K562 (cell line): Measurements from ENCODE around the gene MATK. TPM values are rescaled to one million over a fixed set of nuclear protein-coding genes. Genes with fewer than 3 reads are reported as not detected.

Experiments
- ATF1 ChIP-seq, 2 experiments: fragments of 450-650 bp in 1 of 2; IDR thresholded peaks; 2 replicates each; pipeline ENCODE4 v1.6.1; 2016; ENCODE audit warnings: missing compliant biosample characterization in 1 of 2, missing genetic modification characterization in 1 of 2
- BCL6 ChIP-seq: fragments of 250-450 bp; sonication (Bioruptor Pico); IDR thresholded peaks from 2 replicates; pipeline ENCODE4 v1.4.0; 2020
- E2F3 ChIP-seq: fragments of 250-450 bp; sonication (Bioruptor Pico); IDR thresholded peaks from 2 replicates; pipeline ENCODE4 v1.4.0; 2020; ENCODE audit warnings: mild to moderate bottlenecking
- EZH2 ChIP-seq: IDR thresholded peaks from 2 replicates; pipeline ENCODE4 v1.6.1; 2012; ENCODE audit warnings: low read depth, mild to moderate bottlenecking, inconsistent platforms, low read length, borderline replicate concordance
- FOXK2 ChIP-seq, 2 experiments: fragments of 450-650 bp; IDR thresholded peaks in 1 of 2; conservative IDR thresholded peaks in 1 of 2; 2 replicates each; pipeline ENCODE4 v1.6.1; 2016; ENCODE audit warnings: low read depth in 2 of 2, mild to moderate bottlenecking in 1 of 2
- KDM1A ChIP-seq, 2 experiments: fragments of 450-650 bp; IDR thresholded peaks; 2 replicates each; pipeline ENCODE4 v1.6.1; 2016; ENCODE audit warnings: mild to moderate bottlenecking in 2 of 2
- MAFF ChIP-seq: IDR thresholded peaks from 2 replicates; pipeline ENCODE4 v1.6.1; 2012; ENCODE audit warnings: low read length, improper control_type of control experiment
- MTA1 ChIP-seq: fragments of 450-650 bp; IDR thresholded peaks from 2 replicates; pipeline ENCODE4 v1.6.1; 2017; ENCODE audit warnings: borderline replicate concordance
- RBM17 ChIP-seq: fragments of 200-400 bp; formaldehyde crosslinking; IDR thresholded peaks from 2 replicates; pipeline ENCODE4 v1.6.1; 2017; ENCODE audit warnings: low read depth, mild to moderate bottlenecking, low read length, borderline replicate concordance
- SREBF2 ChIP-seq: sonication (generic); formaldehyde crosslinking; IDR thresholded peaks from 2 replicates; pipeline ENCODE4 v1.4.0; 2020; ENCODE audit warnings: mild to moderate bottlenecking, missing genetic modification reagents
- ZBTB7A ChIP-seq: IDR thresholded peaks from 2 replicates; pipeline ENCODE4 v1.6.1; 2011; ENCODE audit warnings: low read depth, mild to moderate bottlenecking, low read length, moderate library complexity, borderline replicate concordance; ENCODE audit not compliant: control insufficient read depth
- ZNF224 ChIP-seq: sonication (generic); formaldehyde crosslinking; IDR thresholded peaks from 2 replicates; pipeline ENCODE4 v1.8.0; 2022; ENCODE audit warnings: mild to moderate bottlenecking, missing genetic modification reagents
- ZNF584 ChIP-seq: fragments of 200-800 bp; sonication (Bioruptor generic); IDR thresholded peaks from 2 replicates; pipeline ENCODE4 v1.6.1; 2016; ENCODE audit warnings: low read depth, mild to moderate bottlenecking, missing genetic modification characterization, missing compliant biosample characterization
- polyA plus RNA-seq, 8 experiments: library from polyadenylated mRNA; depleted of rRNA in 4 of 8; stranded (reverse) in 5 of 8; unstranded in 3 of 8; fragments of >200 nt; fragmentation: Nextera tagmentation in 2 of 8; fragmentation: Illumina TruSeq in 1 of 8; extraction: Ambion mirVana in 2 of 8; extraction: Trizol in 1 of 8; gene quantifications; 2 replicates each; pipeline versions ENCODE4 v1.2.1 to v1.2.3, GENCODE V29; 2011 to 2014; ENCODE audit warnings: inconsistent platforms in 1 of 8, missing spikeins in 1 of 8
- total RNA-seq, 7 experiments: library from RNA; depleted of rRNA in 6 of 7; stranded (reverse); fragments of >200 nt in 6 of 7; fragmentation: Illumina TruSeq in 2 of 7; extraction: Trizol in 2 of 7; gene quantifications; 2 replicates each; pipeline versions ENCODE4 v1.2.1 to v1.2.3, GENCODE V29; 2011 to 2021; ENCODE audit warnings: low replicate concordance in 1 of 7
- TF ChIP-seq, protein P1 (sequence below): fragments of 250-450 bp; sonication (Bioruptor Pico); IDR thresholded peaks from 2 replicates; pipeline ENCODE4 v1.5.0; 2021; ENCODE audit warnings: mild to moderate bottlenecking, borderline replicate concordance
- TF ChIP-seq, protein P2 (sequence below): fragments of 250-450 bp; sonication (Bioruptor Pico); IDR thresholded peaks from 2 replicates; pipeline ENCODE4 v1.4.0; 2020; ENCODE audit warnings: borderline replicate concordance
- TF ChIP-seq, protein P3 (sequence below): IDR thresholded peaks from 2 replicates; pipeline ENCODE4 v1.6.1; 2016; ENCODE audit warnings: missing genetic modification characterization, missing compliant biosample characterization
- TF ChIP-seq, protein P4 (sequence below): fragments of 450-650 bp; IDR thresholded peaks from 2 replicates; pipeline ENCODE4 v1.6.1; 2016; ENCODE audit warnings: antibody characterized with exemption
- TF ChIP-seq, protein P5 (sequence below): fragments of 450-650 bp; IDR thresholded peaks from 2 replicates; pipeline ENCODE4 v1.6.1; 2018; ENCODE audit not compliant: partially characterized antibody

MATK gene
- total and polyA plus RNA-seq, 9 of the 15 experiments (the other 6 are each of a cell fraction or from before 2014, with no cell fraction given) = 0.08 to 41.5 (median 21.4) TPM

DNA sequence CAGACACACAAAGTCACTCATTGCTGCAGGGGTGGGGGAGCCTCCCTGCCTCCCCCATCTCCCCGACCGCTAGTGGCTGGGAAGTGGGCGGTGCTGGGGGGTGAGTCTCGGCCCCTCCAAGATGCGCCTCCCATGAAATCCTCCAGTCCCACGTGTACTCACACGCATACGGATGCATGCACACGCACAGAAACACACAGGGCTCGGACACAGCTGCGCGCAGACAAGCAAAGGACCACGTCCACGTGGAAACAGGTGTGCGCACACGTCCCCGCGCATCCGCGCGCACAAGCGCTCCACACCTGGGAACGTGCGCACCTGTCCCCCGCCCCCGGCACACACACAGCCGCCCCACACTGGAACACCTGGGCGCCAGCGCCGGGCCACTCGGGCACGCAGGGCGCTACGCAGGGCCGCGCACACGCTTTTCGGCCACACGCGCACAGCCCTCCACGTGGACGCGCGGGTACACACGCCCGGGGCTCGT lies 687 bp downstream of the MATK start (continued):
- TF ChIP-seq, protein P1, sequence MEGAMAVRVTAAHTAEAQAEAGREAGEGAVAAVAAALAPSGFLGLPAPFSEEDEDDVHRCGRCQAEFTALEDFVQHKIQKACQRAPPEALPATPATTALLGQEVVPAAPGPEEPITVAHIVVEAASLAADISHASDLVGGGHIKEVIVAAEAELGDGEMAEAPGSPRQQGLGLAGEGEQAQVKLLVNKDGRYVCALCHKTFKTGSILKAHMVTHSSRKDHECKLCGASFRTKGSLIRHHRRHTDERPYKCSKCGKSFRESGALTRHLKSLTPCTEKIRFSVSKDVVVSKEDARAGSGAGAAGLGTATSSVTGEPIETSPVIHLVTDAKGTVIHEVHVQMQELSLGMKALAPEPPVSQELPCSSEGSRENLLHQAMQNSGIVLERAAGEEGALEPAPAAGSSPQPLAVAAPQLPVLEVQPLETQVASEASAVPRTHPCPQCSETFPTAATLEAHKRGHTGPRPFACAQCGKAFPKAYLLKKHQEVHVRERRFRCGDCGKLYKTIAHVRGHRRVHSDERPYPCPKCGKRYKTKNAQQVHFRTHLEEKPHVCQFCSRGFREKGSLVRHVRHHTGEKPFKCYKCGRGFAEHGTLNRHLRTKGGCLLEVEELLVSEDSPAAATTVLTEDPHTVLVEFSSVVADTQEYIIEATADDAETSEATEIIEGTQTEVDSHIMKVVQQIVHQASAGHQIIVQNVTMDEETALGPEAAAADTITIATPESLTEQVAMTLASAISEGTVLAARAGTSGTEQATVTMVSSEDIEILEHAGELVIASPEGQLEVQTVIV (CRISPR knock-in tag) = no peak
- TF ChIP-seq BCL6 (CRISPR knock-in tag) = no peak
- no peak for TF ChIP-seq FOXK2 (conservative IDR thresholded peaks at IDR 0.05 in 1 of 2, IDR thresholded peaks at IDR 0.05 in 1 of 2; ENCODE audit: low read depth in 2 of 2)
- TF ChIP-seq, protein P2, sequence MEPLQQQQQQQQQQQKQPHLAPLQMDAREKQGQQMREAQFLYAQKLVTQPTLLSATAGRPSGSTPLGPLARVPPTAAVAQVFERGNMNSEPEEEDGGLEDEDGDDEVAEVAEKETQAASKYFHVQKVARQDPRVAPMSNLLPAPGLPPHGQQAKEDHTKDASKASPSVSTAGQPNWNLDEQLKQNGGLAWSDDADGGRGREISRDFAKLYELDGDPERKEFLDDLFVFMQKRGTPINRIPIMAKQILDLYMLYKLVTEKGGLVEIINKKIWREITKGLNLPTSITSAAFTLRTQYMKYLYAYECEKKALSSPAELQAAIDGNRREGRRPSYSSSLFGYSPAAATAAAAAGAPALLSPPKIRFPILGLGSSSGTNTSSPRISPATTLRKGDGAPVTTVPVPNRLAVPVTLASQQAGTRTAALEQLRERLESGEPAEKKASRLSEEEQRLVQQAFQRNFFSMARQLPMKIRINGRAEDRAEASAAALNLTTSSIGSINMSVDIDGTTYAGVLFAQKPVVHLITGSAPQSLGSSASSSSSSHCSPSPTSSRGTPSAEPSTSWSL = no peak
- TF ChIP-seq, protein P3, sequence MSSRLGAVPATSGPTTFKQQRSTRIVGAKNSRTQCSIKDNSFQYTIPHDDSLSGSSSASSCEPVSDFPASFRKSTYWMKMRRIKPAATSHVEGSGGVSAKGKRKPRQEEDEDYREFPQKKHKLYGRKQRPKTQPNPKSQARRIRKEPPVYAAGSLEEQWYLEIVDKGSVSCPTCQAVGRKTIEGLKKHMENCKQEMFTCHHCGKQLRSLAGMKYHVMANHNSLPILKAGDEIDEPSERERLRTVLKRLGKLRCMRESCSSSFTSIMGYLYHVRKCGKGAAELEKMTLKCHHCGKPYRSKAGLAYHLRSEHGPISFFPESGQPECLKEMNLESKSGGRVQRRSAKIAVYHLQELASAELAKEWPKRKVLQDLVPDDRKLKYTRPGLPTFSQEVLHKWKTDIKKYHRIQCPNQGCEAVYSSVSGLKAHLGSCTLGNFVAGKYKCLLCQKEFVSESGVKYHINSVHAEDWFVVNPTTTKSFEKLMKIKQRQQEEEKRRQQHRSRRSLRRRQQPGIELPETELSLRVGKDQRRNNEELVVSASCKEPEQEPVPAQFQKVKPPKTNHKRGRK (tag) = no peak
- TF ChIP-seq RBM17 = no peak
- no peak for TF ChIP-seq ATF1 (CRISPR knock-in tag; IDR thresholded peaks at IDR 0.05)
- peak; percentile 18; the same call in 1 of the 2 replicates for TF ChIP-seq ATF1 (tag; IDR thresholded peaks at IDR 0.05)
- no peak for TF ChIP-seq ZBTB7A
- TF ChIP-seq E2F3 (CRISPR knock-in tag) = no peak
- TF ChIP-seq ZNF224 = no peak
- TF ChIP-seq, protein P4, sequence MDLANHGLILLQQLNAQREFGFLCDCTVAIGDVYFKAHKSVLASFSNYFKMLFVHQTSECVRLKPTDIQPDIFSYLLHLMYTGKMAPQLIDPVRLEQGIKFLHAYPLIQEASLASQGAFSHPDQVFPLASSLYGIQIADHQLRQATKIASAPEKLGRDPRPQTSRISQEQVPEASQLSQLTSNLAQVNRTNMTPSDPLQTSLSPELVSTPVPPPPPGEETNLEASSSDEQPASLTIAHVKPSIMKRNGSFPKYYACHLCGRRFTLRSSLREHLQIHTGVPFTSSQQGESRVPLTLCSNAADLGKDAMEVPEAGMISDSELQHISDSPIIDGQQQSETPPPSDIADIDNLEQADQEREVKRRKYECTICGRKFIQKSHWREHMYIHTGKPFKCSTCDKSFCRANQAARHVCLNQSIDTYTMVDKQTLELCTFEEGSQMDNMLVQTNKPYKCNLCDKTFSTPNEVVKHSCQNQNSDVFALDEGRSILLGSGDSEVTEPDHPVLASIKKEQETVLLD = no peak
- no peak for TF ChIP-seq ZNF584
- no peak for TF ChIP-seq SREBF2 (CRISPR knock-in tag)
- TF ChIP-seq KDM1A (IDR thresholded peaks at IDR 0.05) = peak in 1 of 2 experiments; percentile 98; a peak in 2 of 4 replicates
- no peak for TF ChIP-seq MTA1
- TF ChIP-seq MAFF = no peak
- TF ChIP-seq EZH2 = no peak
- TF ChIP-seq, protein P5, sequence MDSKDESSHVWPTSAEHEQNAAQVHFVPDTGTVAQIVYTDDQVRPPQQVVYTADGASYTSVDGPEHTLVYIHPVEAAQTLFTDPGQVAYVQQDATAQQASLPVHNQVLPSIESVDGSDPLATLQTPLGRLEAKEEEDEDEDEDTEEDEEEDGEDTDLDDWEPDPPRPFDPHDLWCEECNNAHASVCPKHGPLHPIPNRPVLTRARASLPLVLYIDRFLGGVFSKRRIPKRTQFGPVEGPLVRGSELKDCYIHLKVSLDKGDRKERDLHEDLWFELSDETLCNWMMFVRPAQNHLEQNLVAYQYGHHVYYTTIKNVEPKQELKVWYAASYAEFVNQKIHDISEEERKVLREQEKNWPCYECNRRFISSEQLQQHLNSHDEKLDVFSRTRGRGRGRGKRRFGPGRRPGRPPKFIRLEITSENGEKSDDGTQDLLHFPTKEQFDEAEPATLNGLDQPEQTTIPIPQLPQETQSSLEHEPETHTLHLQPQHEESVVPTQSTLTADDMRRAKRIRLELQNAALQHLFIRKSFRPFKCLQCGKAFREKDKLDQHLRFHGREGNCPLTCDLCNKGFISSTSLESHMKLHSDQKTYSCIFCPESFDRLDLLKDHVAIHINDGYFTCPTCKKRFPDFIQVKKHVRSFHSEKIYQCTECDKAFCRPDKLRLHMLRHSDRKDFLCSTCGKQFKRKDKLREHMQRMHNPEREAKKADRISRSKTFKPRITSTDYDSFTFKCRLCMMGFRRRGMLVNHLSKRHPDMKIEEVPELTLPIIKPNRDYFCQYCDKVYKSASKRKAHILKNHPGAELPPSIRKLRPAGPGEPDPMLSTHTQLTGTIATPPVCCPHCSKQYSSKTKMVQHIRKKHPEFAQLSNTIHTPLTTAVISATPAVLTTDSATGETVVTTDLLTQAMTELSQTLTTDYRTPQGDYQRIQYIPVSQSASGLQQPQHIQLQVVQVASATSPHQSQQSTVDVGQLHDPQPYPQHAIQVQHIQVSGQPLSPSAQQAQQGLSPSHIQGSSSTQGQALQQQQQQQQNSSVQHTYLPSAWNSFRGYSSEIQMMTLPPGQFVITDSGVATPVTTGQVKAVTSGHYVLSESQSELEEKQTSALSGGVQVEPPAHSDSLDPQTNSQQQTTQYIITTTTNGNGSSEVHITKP = no peak
